ENCODE results near the gene DLGAP1. TPM values are rescaled to one million over a fixed set of nuclear protein-coding genes. Genes with fewer than 3 reads are reported as not detected.

The DLGAP1 gene
- total RNA-seq, 1 experiment from 2014 or later = 23.0 TPM

- H3K27me3 Mint-ChIP-seq (ENCODE audit: low read depth) = peaks cover 8% of the 10 kb centered on the region
- DNase-seq (ENCODE audit: low spot score) = no peak
- TF ChIP-seq MXD4 (CRISPR knock-in tag; IDR thresholded peaks at IDR 0.05; ENCODE audit: borderline replicate concordance) (no peak), EMX1 (CRISPR knock-in tag; IDR thresholded peaks at IDR 0.05) (no peak), NR2C2 (CRISPR knock-in tag; IDR thresholded peaks at IDR 0.05) (no peak), AR (CRISPR knock-in tag; IDR thresholded peaks at IDR 0.05) (no peak), ZNF423 (CRISPR knock-in tag; IDR thresholded peaks at IDR 0.05) (no peak), ZNF121 (CRISPR knock-in tag; IDR thresholded peaks at IDR 0.05) (no peak), NFATC4 (CRISPR knock-in tag; IDR thresholded peaks at IDR 0.05) (no peak), ZBTB21 (CRISPR knock-in tag; IDR thresholded peaks at IDR 0.05; ENCODE audit: borderline replicate concordance) (no peak), ZNF512 (CRISPR knock-in tag; IDR thresholded peaks at IDR 0.05; ENCODE audit: borderline replicate concordance) (no peak), ZNF232 (CRISPR knock-in tag; IDR thresholded peaks at IDR 0.05) (no peak), ZNF671 (CRISPR knock-in tag; IDR thresholded peaks at IDR 0.05) (no peak)
- ATAC-seq = peak; percentile 28; the same call in 1 of the 2 replicates
- no peaks in the 10 kb centered on the region for H3K36me3 Mint-ChIP-seq
- H3K4me1 Mint-ChIP-seq = peaks cover 47% of the 10 kb centered on the region
- H3K27ac Mint-ChIP-seq = peak overlapping the region; percentile 50
- H3K9me3 Mint-ChIP-seq = no peaks in the 10 kb centered on the region
- CTCF ChIA-PET = interaction anchor here (1.1 to 3.6 kb wide), 5 partner anchors 12 to 101 kb away, joined by 3 to 16 read pairs (median 4); no protein-coding TSS in a partner anchor
- no peak overlapping the region for H3K4me3 Mint-ChIP-seq
- POLR2A ChIA-PET = interaction anchor here (0.6 kb wide), 1 partner anchor 30 kb away, joined by 5 read pairs; no protein-coding TSS in a partner anchor
Observed at GRCh38 chr18:3493501-3494244, 961.4 kb downstream of the DLGAP1 start.

- ChIA-PET POLR2A (no interaction called here), CTCF (interaction anchor here (1.1 to 3.6 kb wide), 3 partner anchors 11 to 101 kb away, joined by 3 to 16 read pairs (median 5); no protein-coding TSS in a partner anchor)
- peaks cover under 1% of the 10 kb centered on the region; the same call in 1 of the 2 replicates for H3K27me3 Mint-ChIP-seq (ENCODE audit: low read depth)
- H3K36me3 Mint-ChIP-seq = no peaks in the 10 kb centered on the region
- H3K27ac Mint-ChIP-seq = no peak overlapping the region
- ATAC-seq (no peak), DNase-seq (ENCODE audit: low spot score) (no peak)
- no peak overlapping the region for H3K4me3 Mint-ChIP-seq
- TF ChIP-seq MAX (CRISPR knock-in tag; IDR thresholded peaks at IDR 0.05) (no peak), MXD4 (CRISPR knock-in tag; IDR thresholded peaks at IDR 0.05; ENCODE audit: borderline replicate concordance) (no peak), ATF2 (CRISPR knock-in tag; IDR thresholded peaks at IDR 0.05; ENCODE audit: borderline replicate concordance, low read depth) (no peak), NFYB (CRISPR knock-in tag; conservative IDR thresholded peaks at IDR 0.05; ENCODE audit: low read depth) (no peak), KAT7 (CRISPR knock-in tag; IDR thresholded peaks at IDR 0.05; ENCODE audit: borderline replicate concordance) (no peak), MYBL2 (CRISPR knock-in tag; IDR thresholded peaks at IDR 0.05) (no peak), ZNF423 (CRISPR knock-in tag; IDR thresholded peaks at IDR 0.05) (no peak), AFF4 (CRISPR knock-in tag; IDR thresholded peaks at IDR 0.05; ENCODE audit: borderline replicate concordance) (no peak), ATF3 (CRISPR knock-in tag; conservative IDR thresholded peaks at IDR 0.05) (no peak), FOXP1 (CRISPR knock-in tag; IDR thresholded peaks at IDR 0.05; ENCODE audit: borderline replicate concordance) (no peak), STAT6 (CRISPR knock-in tag; conservative IDR thresholded peaks at IDR 0.05; ENCODE audit: low read depth) (no peak), HMGA2 (CRISPR knock-in tag; IDR thresholded peaks at IDR 0.05) (no peak), NFATC4 (CRISPR knock-in tag; IDR thresholded peaks at IDR 0.05) (no peak)
- H3K9me3 Mint-ChIP-seq = no peaks in the 10 kb centered on the region
- peaks cover 37% of the 10 kb centered on the region for H3K4me1 Mint-ChIP-seq
Observed at GRCh38 chr18:3492721-3493120, 962.4 kb downstream of the DLGAP1 start.

All from WTC11 (cell line).